GM21367 (cell line): ENCODE results near the gene EPS8L3.
"Not testable (repeated sequence)": the region's sequence is repeated elsewhere in the genome, so short reads cannot be mapped to it uniquely, and the experiment has no call there.

Experiments
- ATAC-seq: cut with Tn5 transposase; IDR thresholded peaks from one replicate; pipeline ENCODE4 v1.9.1; 2021; ENCODE audit not compliant: unreplicated experiment

Gene EPS8L3

GRCh38 chr1:109765483-109765815, 1.7 kb upstream of the EPS8L3 start:
- ATAC-seq, result no peak

GRCh38 chr1:109764561-109765482, 1.1 kb upstream of the EPS8L3 start:
- no peak for ATAC-seq

DNA sequence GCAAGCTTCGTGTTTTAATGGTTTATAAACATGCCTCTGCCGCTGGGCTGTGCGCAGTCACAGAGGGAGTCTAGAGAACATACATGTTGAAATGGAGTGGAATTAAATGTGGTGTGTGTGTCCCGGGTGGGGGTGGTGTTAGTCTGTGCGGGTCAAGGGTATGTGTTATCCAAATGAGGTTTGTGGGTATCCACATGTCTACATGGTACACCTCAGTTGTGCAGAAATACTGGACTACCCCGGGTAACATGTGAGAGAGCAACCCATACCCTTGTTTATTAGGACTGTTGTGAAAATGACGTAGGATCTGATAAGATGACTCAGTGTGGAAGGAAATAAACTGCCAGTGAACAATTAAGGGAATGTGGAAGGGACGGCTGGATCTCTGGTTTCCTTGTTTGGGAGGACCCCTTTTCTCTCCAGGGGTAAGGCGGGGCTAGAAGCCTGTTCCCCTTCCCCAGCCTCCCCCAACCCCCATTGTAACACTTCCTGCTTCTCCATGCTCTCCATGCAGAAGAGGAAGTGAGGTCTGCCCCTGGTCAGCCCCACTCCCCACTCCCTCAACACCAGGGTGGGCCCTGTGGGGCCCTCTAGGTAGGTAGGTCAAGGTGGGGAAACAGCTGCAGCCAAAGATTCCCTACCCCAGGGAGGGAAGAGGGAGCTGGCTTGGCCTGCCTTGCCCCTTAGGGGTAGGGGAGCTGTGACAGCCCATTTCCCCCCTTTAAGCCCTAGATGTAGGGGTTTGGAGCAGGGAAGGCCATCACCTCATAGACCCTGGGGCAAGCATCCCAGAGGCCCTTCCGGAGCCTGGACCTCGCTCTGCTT, 690 bp downstream of the EPS8L3 start:
- ATAC-seq, result no peak

DNA sequence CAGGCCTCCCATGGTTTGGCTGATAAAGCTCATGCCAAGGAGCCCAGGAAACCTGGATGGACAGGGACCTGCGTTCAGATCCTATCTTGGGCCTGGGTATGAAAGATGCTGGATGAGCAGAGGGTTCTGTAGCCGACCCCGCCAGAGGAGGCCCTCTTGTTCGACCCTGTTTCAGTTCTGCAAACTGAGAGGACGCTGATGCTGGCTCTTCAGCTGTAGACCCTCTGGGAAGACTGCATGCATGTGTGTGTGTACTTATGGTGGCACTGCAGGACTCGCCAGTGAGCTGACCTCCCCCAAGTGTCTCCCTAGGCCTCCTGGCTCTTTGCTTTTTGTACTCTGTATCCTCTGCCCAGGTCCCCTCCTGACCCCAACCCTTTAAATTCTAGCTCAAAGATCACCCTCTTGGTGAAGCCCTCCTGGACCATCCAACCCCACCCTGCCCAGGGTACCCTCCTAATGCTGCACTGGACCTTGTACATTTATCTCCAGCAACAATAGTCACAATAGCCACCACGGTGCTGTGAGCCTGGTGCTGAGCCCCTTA, 1.6 kb downstream of the EPS8L3 start:
- ATAC-seq, result no peak

DNA sequence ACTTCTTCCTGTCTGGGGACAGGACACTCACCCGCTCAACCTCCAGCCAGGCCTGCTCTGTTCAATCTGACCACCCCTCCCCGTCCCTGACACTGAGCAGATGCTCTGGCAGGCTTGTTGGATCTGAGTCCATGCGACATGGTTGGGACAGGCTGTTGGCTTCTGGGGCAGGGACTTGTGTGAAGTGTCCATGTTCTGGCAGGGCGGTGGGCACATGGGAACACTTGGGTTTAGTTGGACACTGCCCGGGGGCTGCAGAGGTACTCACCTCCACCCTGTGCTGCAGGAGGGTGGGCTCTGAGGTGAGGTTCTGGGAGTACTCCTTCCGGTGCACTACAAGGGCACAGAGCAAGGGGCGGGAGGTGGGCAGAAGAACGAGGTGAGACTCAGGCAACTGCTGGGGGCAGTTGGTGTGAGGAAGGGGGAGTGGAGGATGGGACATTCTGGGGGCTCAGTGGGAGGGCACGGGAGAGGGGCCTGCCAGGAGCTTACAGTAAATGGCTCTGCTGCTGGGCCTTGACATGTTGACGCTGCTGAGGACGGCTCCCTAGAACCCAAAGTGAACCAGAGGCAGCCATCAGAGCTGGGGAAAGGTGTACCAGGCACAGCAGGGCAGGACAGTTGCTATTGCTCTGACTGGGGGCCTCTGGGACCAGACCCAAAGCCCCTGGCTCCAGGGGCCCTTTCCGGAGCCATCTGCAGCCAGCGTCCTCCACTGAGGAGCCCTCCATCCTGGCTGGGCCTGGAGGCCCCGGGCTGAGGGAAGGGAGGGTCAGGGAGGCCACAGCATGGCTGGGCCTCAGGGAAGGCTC, 2.3 kb downstream of the EPS8L3 start:
- ATAC-seq, result no peak

DNA sequence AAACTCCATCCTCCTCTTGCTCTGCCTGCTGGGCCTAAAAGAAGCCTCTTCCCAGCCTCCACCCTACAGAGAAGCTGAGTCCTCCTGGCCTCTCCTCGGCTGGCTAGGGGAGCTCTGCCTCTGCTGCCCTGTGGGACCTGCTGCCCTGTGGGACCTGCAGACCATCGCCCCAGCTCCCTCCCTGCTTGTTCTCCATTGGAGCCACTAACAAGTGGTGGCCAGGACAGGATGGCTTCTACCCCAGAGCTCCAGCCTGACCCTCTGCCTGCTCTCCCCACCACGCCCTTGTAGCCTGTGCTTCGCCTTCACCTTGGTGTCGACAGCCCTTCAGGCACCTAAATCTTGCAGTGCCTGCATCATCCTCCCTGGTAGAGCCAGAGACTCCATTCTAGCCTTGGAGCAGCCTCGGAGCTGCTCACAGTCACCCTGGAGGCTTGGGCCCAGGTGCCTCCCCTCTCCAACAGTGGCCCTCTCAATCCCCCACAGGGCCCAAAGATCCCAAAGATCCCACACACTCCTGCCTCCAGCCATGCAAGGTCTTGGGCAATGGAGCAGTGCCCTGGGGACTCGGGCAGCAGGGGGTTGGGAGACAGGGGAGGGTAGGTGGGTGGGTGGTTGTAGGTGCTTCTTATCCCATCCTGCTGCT, 3.0 kb downstream of the EPS8L3 start:
- ATAC-seq, result no peak

DNA sequence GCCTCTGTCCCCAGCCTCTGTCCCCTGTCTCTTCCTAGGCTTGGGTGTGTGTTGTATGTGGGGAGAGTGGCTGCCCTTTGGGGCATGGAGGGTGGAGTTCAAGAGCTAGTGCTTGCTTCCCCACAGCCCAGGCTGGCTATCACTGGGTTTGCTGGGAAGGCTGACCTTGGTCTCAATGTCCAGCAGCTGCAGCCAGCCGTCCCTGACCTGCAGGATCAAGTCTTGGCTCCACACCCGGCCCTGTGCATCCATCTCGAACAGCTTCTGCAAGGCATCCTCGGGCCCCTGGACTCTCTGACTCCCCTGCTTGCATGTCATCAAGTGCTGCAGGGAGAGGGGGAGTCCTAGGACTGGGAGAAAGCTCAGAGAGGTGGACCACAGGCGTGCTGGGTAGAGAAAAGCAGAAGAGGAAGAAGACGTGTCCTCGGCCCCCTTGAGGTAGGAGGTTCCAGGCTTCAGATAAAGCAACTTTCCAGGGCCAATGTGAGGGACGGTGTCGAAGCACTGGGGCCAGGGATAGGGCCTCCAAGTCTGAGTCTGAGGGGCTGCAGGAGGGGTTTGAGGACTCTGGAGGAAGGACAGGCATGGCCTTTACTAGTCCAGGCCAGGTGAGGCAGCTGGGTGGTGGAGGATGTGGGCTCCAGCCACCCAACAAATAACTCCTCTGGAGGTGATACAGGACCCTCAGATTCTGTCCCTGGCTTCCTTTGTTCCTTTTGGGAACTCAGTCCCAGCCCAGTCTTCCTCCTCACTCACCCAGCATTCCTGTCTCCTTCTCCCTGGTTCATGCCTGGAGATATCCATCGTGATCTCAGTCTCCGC, 4.0 kb downstream of the EPS8L3 start:
- no peak for ATAC-seq

- ATAC-seq, result no peak
These were observed 5.6 kb downstream of the EPS8L3 start for GRCh38 chr1:109757936-109758786.

GRCh38 chr1:109756848-109757521, 6.7 kb downstream of the EPS8L3 start:
- no peak for ATAC-seq

GRCh38 chr1:109756325-109756724, 7.4 kb downstream of the EPS8L3 start:
- not testable (repeated sequence) for ATAC-seq

- ATAC-seq, result no peak
These were observed 9.0 kb downstream of the EPS8L3 start for GRCh38 chr1:109754738-109755137.

- no peak for ATAC-seq
These were observed 12.0 kb downstream of the EPS8L3 start for GRCh38 chr1:109751531-109752260.

GRCh38 chr1:109750920-109751319, 12.8 kb downstream of the EPS8L3 start:
- ATAC-seq, result no peak

GRCh38 chr1:109750241-109750882, 13.4 kb downstream of the EPS8L3 start:
- no peak for ATAC-seq

- no peak for ATAC-seq
These were observed 14.5 kb downstream of the EPS8L3 start for GRCh38 chr1:109749221-109749620.

DNA sequence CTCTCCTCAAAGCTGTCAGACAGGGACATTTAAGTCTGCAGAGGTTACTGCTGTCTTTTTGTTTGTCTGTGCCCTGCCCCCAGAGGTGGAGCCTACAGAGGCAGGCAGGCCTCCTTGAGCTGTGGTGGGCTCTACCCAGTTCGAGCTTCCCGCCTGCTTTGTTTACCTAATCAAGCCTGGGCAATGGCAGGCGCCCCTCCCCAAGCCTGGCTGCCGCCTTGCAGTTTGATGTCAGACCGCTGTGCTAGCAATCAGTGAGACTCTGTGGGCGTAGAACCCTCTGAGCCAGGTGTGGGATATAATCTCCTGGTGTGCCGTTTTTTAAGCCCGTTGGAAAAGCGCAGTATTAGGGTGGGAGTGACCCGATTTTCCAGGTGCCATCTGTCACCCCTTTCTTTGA, 15.4 kb downstream of the EPS8L3 start:
- not testable (repeated sequence) for ATAC-seq
